Activated CD4-positive, alpha-beta T cell treated with anti-CD3 and anti-CD28 coated beads, Interleukin-10, Interleukin-2, amounts not matched to agents 100 ng/mL and 50 ng/mL, durations not matched to agents 16 hours and 8 hours (primary cell): ENCODE data around the gene ZNF471.

Experiments used
- DNase-seq: peaks from one replicate; pipeline ENCODE4 v3.0.0-alpha.2; 2020

ZNF471 gene

DNA sequence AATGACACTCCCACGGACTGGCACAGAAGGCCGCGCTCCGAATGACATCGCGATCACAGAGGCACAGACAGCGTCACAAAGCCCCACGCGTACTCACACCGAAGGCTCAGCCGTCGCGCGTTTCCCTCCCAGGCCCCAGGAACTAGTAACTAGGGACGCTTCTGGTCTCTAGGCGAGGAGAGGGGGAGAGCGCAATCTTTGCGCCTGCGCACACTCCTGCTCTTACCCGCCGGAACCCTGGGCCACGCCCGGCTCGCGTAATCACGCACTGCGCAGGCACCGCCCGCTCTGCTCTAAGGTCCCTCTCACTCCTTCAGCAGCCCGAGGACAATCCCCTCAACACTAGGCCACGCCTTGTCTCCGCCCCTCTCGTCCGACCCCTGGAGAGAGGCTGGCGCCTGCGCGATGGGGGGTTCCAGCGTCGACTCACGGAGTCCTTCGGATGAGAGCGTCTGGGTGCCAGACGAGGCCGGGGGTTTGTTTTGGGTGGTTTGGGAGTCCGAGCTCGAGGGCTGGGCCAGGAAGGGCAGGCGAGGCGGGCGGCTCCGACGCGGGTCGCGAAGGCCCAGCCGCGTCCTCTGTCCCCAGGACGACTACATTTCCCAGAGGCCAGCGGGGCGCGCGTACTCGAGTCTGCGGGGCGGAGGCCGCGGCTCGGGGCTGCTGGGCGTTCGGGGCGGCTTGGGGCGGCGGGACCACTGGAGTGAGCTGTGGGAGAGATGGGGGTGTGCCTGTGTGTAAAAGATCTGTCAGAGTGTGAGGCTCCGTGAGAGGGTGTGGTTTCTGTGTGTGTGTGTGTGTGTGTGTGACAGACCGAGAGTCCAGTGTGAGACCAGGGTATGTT, at the start of gene ZNF471:
TSS of gene ZNF471 (plus strand) at position 410 of the 844 bp plus-strand sequence. CDS start 3,717 bp downstream, outside the sequence.
- DNase-seq, result peak; percentile 73

DNA sequence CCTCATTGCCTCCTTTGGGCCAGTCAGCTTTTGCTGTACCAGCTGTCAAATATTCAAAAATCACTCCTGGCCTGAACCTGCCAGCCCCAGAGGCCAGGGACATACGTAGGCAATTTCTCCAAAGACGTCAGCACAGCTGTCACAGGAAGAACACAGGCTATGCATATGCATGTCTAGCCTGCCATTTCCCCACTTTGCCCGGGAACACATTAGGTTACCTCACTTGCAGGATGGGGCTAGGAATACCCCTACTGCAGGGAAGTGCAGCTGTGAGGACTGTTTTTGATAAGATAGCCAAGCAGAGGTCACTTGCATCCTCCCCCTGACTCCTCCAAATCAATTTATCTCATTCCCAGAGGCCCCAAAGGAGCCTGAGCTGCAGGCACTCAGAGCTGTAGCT, 33.3 kb upstream of the ZNF471 start:
- no peak for DNase-seq

DNA sequence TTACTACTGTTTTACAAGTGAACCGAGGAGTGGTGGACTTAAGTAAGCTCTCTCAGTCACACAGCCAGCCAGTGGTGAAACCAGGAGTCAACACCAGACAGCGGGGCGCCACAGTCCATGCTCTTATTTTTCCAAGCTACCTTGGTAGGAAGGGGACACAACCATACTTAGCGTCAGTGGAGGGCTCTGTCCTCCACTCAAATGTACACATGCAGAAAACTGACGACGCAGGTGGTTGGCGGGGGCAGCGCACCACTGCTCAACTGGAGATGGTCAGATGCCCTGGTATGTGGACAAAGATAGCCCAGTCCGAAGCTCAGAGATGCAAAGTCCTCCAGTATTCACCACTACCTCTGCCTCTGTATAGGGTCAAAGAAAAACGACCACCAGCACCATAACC, 31.6 kb upstream of the ZNF471 start:
- DNase-seq, result no peak

DNA sequence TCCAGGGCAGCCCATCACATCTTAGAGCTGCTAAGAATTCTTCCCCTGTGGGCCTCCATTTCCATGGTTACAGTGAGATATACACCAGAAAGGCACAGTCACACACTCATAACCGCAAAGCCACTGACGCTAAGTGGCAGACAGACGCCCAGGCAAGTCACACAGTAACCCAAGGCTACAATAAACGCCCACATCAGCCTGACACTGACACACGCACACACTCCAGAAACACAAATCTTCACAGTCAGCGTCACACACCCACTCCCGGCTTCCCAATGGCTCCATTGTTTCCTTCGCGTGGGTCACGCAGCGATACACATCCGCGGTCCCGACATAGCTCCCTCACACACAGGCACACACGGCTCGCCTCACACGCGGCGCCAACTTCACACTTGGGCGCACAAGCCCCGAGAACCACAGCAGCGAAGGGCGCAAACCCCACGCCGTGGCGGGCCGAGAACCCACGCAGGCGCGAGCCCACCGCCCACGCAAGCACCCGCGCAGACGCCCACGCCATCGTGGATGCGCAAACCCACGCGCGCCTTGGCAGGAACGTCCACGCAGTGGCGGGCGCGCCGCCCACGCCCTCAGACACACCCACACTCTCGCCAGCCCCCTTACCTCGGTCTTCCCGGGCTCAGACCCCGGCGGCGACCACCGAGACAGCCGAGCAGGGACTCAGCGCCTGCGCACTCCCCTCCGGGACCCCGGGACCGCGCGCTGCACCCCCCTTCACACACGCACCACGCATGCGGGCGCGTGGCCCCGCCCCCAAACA, 30.8 kb upstream of the ZNF471 start, which contains the start of gene ZNF667:
TSS of gene ZNF667 (minus strand) at position 695 of the 778 bp plus-strand sequence. CDS start 14,975 bp downstream, outside the sequence.
- DNase-seq, result peak; percentile 2

DNA sequence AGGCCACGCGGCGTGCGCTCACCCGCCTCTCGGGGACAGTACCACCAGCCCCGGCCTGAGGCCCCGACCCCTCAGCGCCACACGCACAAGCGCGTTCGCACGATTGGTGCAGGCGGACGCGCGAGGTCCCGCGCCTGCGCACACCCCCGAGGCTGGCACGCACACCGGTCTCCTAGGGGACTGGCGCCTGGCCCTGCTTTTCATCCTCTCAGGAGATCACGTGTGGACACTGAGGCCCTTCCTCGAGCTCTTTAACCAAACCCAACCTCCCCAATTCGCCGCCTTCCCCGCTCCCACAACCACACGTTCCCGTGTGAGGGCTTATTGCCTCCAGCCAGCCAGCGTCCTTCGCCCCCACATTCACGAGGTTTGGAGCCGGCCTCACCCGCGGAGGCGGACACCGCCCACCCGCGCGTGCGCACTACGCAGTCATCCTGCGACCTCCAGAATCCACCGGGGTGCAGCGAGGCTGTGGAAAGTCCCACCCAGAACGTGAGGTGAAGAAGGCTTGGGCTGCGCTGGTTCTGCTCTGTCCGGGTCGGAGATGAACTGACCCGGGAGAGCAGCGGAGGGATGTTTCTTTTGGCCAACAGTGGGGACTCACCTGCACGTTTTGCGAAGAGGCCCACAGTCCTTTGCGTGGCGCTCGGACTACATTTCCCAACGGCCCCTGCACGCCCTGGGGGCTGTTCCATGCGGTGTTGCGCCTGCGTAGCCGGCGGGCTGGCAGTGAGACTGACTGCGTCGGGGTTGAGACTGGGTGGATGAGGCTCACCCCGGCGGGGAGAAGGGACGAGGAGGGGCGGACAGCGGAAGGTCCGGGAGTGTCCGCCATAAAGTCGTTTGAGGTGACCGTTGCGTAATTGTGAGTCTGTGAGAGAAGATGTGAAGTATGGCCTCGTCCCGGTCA, 30.0 kb upstream of the ZNF471 start:
- DNase-seq, result peak; percentile 55

DNA sequence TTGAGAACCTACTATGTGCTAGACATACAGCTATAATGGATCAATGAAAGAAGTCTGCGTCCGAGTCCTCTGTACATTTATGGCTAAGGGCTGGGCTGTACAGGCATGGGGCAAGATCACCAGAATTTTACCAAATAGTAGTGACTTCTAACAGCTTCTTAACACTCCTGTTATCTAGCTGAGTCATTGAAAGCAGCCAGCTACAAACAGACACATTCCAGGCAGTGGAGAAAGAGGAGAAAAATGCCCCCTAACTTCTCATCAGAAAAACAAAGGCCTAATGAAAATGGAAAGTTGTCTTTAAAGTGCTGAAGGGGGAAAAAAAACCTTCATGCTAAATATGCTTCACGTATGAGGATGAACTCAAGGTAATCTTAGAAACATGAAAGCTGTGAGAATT, 16.3 kb upstream of the ZNF471 start:
- no peak for DNase-seq

DNA sequence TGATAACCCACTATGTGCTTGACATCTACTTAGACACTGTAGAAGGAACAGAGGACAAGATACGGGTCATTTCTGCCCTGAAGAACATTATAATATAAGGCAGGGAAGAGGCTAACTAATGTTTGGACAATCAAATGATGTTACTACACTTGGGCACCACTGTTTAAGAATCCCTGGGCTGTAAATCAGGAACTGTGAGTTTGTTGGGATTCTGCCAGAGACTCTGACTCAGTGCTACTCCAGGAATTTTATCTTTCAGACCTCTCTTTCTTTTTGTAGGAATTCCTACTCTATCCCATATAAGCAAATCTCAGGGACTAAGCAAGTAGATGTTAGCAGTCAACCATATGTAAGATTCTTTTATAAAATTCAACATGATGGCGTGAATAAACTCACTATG, 3.1 kb upstream of the ZNF471 start:
- no peak for DNase-seq

DNA sequence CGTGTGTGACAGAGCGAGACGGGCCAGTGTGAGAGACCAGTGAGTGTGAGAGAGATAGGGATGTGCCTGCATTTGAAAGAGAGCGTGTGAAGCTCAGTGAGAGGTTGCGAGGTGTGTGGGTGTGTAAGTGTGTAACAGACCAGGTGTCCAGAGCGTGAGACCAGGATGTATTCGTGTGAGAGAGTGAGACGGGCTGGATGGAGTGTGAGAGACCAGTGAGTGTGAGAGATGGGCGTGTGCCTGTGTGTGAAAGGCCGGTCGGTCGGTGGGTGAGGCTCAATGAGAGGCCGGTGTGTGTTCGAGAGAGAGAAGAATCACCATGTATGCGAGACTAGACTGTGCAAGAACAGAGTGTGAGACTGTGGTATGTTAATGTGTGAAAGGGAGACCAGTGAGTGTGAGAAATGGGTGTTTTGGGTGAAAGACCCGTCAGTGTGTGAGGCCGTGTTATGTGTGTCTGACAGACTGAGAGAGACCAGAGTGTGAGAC, 679 bp downstream of the ZNF471 start:
- no peak for DNase-seq

DNA sequence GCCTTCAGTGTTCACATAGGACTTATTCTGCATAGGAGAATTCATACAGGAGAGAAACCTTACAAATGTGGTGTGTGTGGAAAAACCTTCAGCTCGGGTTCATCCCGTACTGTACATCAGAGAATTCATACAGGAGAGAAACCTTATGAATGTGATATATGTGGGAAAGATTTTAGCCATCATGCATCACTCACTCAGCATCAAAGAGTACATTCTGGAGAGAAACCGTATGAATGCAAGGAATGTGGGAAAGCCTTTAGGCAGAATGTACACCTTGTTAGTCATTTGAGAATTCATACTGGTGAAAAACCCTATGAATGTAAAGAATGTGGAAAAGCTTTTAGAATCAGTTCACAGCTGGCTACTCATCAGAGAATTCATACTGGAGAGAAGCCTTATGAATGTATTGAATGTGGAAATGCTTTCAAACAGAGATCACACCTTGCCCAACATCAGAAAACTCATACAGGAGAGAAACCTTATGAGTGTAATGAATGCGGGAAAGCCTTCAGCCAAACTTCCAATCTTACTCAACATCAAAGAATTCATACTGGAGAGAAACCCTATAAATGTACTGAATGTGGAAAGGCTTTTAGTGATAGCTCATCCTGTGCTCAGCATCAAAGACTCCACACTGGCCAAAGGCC, 17.7 kb downstream of the ZNF471 start:
- no peak for DNase-seq

DNA sequence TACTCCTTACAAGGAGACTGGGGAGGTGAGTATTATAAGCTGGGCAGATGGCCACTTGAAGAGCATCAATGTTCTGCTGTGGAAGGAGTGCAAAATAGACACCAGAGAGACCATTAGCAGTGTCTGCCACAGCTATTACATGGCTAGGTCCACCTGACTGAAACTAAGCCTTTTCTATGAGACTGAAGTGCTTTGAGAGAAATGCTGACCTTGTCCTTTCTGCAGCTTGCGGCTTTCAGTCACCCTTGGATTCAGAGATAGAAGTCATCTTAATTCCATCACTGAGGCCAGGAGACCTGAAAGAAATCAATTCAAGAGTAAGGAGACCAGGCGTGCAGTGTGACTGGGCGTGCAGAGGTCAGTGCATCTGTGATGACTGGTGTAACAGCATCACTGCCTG, 29.8 kb downstream of the ZNF471 start:
- DNase-seq, result no peak

DNA sequence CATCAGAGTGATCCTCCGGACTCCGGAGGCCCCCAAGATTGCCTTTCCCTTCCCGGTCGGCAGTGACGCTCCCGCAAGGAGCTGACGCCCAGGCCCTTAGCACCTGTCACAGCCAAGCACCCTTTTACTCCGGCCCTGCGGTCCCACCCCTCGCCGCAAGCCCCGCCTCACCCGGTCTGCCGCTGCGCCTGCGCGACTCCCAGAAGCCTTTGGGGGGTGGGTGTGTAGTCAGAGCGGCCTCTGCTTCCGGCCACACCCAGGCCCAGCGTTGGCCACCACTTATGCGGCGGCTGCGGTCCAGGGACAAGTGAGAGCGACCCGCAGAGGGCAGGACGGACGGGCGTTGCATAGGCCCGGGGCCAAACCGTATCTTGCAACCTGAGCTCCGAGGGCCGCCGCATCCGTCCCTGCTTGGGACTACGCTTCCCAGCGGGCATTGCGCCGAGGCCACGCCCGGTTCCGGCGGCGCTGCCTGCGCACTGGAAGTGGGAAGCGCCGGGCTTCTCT, 30.7 kb downstream of the ZNF471 start:
- DNase-seq, result peak; percentile 86

DNA sequence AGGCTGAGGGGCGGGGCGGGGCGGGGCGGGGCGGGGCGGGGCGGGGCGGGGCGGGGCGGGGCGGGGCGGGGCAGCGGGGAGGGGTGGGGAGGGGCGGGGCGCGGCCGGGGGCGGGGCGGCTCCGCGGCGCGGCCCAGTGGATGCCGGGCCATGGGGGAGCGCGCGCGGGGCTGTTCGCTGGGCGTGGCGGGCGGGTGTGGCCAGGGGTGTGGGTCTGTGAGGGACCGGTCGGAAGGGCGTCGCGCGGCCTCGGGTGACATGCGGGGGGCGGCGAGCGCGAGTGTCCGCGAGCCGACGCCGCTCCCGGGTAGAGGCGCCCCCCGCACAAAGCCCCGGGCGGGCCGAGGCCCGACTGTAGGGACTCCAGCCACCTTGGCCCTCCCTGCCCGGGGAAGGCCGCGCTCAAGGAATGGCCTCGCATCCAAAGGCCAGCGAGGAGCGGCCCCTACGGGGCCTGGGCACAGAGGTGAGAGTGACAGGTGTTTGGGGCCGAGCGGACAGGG, 31.2 kb downstream of the ZNF471 start, which contains the start of gene ZFP28:
TSS of gene ZFP28 (plus strand) at position 188 of the 503 bp plus-strand sequence. CDS start at position 259, 71 bp downstream.
- no peak for DNase-seq

DNA sequence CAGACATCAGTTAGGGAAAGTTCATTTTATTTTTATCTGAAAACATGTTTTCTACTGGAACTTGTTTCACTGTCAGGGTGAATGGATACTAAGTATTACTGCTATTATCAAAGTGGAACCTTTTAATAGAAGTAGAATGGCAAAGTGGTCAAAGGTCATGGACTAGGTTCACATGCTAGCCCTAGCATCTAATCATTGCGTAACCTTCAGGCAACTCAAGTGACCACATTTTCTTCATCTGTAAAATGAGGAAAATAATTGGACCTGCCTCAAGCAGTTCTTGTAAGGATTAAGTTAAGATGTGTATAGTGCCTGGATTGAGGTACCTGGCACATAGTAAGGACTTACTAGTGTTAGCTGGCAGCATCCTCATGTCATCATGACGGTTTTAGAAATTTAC, 36.1 kb downstream of the ZNF471 start:
- no peak for DNase-seq

DNA sequence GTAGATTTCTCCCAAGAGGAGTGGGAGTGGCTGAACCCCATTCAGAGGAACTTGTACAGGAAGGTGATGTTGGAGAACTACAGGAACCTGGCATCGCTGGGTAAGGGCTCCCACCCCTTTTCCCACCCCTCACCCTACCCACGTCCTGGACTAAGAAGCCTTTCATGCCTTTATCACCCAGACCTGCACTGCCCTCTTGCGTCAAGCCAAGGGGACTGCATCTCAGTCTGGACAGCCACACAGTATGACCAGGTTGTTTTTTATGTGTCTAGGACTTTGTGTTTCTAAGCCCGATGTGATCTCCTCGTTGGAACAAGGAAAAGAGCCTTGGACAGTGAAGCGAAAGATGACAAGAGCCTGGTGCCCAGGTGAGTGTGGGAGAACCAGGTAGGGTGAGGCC, 39.9 kb downstream of the ZNF471 start:
- no peak for DNase-seq

DNA sequence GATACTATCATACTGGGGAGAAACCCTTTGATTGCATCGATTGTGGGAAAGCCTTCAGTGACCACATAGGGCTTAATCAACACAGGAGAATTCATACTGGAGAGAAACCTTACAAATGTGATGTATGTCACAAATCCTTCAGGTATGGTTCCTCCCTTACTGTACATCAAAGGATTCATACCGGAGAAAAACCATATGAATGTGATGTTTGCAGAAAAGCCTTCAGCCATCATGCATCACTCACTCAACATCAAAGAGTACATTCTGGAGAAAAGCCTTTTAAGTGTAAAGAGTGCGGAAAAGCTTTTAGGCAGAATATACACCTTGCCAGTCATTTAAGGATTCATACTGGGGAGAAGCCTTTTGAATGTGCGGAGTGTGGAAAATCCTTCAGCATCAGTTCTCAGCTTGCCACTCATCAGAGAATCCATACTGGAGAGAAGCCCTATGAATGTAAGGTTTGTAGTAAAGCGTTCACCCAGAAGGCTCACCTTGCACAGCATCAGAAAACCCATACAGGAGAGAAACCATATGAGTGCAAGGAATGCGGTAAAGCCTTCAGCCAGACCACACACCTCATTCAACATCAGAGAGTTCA, 46.7 kb downstream of the ZNF471 start:
- DNase-seq, result no peak

DNA sequence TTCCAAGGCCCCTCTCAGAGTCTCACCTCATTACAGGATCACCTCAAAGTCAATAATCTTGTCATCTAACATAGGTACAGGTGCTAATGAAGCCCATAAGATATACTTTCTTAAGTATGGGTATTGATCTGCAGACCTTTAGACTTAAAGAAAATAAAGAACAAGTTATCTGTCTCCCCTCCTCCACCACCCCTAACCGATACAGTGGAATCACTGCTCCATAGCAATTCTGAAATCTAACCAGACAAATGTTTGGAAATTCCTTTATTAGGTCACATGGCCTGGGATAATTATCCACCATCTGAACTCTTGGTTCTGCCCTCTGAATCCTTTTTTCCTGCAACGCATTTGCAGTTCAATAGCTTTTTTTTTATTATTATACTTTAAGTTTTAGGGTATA, 55.1 kb downstream of the ZNF471 start:
- no peak for DNase-seq

DNA sequence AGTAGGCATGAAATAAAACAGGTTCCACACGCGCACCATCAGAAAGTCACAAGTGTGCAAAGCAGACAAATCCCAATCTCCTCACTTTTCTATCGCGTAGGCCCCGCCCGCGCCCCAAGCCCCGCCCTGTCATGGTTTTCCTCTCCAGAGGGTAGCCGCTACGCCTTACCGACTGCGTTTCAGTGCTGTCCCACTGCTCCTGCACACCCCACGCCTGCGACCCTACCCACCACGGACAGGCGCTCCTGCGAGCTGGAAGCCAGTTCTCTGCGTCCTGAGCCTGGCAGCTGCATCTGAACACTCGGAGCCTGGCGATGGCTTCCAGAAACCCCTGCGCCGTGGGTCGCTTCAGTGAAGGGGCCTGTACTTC, 59.2 kb downstream of the ZNF471 start:
- peak; percentile 44 for DNase-seq

DNA sequence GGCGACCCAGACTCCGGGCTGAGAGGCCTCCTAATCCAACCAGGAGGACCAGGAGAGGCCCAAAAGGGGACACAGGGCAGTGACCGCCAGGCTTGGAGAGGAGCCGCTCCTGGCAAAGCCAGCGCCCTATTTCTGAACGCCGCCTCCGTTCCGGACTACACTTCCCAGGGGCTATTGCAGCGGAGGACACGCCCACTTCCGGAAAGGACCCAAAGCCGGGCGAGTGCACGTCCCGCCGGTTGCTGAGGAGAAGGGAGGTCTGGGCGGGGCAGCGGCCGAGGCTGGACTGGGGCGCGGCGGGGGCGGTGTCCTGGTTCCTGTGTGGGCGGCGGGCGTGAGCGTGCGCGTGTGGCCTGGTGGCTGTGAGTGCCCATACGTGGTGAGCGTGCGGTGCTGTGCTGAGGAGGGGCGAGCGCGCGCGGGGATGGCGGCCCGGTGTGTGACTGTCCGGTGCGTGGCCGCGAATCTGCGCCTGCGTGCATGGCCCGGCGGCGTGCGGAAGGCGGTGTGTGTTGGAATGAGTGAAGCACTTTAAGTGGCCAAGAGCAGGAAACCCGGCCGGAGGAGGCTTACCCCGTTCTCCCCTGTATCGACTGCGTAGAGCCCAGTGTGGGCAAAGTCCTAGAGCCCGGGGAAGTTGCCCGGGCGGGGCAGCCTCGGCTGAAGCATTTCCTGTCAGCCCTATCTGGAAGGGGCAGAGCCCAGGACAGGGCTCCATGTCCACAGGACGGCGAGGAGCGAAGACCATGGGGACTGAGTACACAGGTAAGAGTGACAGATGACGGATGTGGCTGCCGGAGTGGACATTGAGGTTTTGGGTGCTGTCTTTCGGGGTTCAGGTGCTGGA, 59.8 kb downstream of the ZNF471 start, which contains the start of gene ZNF470:
TSS of gene ZNF470 (plus strand) at position 195 of the 847 bp plus-strand sequence. CDS start 2,844 bp downstream, outside the sequence.
- DNase-seq, result peak; percentile 91

DNA sequence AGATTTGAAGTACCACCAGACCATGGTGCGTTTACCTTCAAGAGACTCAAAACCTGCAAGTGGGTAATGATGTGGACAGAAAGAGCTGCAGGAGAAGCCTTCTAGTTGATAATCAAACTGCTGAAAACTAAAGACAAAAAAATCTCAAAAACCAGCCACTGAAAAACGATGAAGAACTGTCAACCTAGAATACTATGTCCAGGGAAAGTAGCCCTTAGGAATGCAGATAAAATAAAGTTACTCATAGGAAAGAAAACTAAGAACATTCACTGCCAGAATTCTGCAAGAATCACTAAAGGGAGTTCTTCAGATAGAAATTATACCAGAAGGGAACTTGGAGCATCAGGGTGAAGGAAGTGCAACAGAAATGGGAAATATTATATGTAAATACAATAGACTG, 64.9 kb downstream of the ZNF471 start:
- DNase-seq, result no peak

DNA sequence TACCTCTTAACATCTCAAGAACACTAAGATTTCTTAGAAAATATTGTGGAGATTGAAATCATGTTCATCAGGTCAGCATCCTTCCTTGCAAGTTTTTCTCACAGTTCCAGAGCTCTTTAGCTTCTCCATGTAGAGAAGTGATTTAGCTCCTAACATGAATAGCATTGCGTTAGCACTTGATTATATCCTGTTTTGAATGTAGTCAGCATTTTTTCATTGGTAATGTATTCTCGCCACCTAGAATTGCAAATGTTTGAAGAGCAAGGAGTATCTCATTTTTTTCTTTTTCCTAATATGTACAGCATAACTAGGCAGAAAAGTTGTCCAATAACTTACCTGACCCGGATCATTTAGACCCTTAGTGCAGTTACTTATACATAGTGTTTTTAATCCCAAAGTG, 66.3 kb downstream of the ZNF471 start:
- no peak for DNase-seq
